ENCODE results near the gene DAZ4.
"Not testable (repeated sequence)": the region's sequence is repeated elsewhere in the genome, so short reads cannot be mapped to it uniquely, and the experiment has no call there.

The DAZ4 gene

GRCh38 chrY:24833619-24834018, at the start of gene DAZ4:
Gene DAZ4, plus strand, starts transcription at chrY:24833919. Its CDS starts 208 bp downstream, at chrY:24834127.
- not testable (repeated sequence) for DNase-seq (ENCODE audit: low read depth in 1 of 2, low spot score in 1 of 2)

GRCh38 chrY:24813293-24813692, 20.4 kb upstream of the DAZ4 start, which contains the start of gene DAZ3:
Gene DAZ3, minus strand, starts transcription at chrY:24813393. Its CDS starts 208 bp downstream, at chrY:24813185.
- DNase-seq (ENCODE audit: low read depth in 1 of 2, low spot score in 1 of 2) = not testable (repeated sequence)

- not testable (repeated sequence) for DNase-seq (ENCODE audit: low read depth in 1 of 2, low spot score in 1 of 2)
These were observed 11.9 kb upstream of the DAZ4 start for GRCh38 chrY:24821836-24822235.

GRCh38 chrY:24824184-24824879, 9.4 kb upstream of the DAZ4 start:
- not testable (repeated sequence) for DNase-seq (ENCODE audit: low read depth in 1 of 2, low spot score in 1 of 2)

- not testable (repeated sequence) for DNase-seq (ENCODE audit: low read depth in 1 of 2, low spot score in 1 of 2)
These were observed 8.7 kb upstream of the DAZ4 start for GRCh38 chrY:24825069-24825468.

Measured in activated CD4-positive, alpha-beta T cell treated with anti-CD3 and anti-CD28 coated beads, Interleukin-2, amount 50 U/mL, for 24 hours (primary cell).